ENCODE results near the gene TAGLN3. TPM values are rescaled to one million over a fixed set of nuclear protein-coding genes. Genes with fewer than 3 reads are reported as not detected.
A peak's percentile ranks its signal among the peaks of the same experiment; 100 is the strongest.

Gene TAGLN3
- total and polyA plus RNA-seq, 7 donors: 0.21 to 0.66 TPM; not detected in 5

DNA sequence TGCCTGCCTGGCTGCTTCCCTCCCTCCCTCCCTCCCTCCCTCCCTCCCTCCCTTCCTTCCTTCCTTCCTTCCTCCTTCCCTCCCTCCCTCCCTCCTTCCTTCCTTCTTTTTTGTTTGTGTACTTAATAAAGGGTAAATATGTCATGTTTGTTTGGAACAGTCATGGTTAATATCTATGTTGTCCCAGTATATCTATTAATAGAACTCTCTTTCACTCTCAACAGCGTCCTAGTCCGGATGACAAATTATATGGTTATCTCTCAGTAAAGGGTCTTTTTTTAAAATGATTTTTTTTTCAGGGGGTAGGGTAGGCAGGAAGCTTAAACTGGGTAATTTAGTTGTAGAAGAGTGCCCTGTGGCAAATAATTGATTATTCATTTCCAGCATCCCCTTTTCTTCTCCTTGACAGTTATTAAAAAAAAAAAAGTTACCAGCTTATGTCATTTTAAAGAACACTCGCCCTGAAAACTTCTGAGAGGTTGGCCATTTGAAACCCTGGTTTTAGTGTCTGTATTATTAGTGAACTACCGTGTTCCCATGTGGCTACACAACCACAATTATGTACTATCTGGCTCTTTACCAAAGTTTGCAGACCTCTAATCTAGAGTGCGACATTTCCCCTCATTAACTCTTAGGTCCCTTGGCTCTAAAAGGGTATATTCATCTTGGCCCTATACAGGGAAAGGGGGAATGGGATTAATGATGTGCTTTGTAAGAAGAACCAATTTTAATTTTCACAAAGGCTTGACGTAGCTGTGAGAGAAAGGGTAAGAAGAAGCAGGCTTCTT lies 13.7 kb downstream of the TAGLN3 start:
- TF ChIP-seq, protein P1, sequence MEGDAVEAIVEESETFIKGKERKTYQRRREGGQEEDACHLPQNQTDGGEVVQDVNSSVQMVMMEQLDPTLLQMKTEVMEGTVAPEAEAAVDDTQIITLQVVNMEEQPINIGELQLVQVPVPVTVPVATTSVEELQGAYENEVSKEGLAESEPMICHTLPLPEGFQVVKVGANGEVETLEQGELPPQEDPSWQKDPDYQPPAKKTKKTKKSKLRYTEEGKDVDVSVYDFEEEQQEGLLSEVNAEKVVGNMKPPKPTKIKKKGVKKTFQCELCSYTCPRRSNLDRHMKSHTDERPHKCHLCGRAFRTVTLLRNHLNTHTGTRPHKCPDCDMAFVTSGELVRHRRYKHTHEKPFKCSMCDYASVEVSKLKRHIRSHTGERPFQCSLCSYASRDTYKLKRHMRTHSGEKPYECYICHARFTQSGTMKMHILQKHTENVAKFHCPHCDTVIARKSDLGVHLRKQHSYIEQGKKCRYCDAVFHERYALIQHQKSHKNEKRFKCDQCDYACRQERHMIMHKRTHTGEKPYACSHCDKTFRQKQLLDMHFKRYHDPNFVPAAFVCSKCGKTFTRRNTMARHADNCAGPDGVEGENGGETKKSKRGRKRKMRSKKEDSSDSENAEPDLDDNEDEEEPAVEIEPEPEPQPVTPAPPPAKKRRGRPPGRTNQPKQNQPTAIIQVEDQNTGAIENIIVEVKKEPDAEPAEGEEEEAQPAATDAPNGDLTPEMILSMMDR (IDR thresholded peaks at IDR 0.05): no peak
- ATAC-seq: peak in 1 of 4 donors; percentile 58
- no peak overlapping the region for H3K27ac ChIP-seq

DNA sequence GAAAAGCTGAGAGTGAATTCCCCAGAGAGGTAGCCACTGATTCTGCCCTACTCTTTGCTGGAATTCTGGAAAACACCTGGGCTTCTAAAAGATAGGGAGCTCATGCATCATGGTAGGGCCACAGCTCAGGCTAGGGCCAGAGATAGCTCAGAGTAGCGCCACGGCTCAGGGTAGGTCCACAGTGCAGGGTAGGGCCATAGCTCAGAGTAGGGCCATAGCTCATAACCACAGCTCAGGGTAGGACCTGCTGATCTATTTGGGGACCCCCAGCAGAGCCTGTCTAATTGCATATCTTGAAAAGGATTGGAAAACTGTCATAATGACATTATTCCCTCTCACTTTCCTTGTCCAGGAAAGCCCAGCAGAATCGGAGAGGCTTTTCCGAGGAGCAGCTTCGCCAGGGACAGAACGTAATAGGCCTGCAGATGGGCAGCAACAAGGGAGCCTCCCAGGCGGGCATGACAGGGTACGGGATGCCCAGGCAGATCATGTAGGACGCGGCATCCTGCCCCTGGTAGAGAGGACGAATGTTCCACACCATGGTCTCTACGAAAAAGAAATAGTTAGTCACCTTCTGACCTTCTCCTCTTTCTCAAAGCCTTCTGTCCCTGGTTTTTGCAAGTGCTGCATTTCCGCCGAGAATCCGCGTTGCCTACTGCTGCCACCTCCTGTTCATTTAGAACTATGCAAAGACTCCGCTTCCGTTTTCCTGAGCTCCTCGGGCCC lies 14.5 kb downstream of the TAGLN3 start:
- H3K27ac ChIP-seq: no peak overlapping the region
- no peaks in the 10 kb centered on the region for H3K4me1 ChIP-seq

More for the DNA sequence above, 13.7 kb downstream of the TAGLN3 start:
- intact Hi-C loops (cut with DNase I): loop anchor here in 1 of 2 donors (2.0 kb wide), 1 partner anchor 24 kb away; no protein-coding TSS in a partner anchor
- H3K36me3 ChIP-seq (ENCODE audit: insufficient read depth in 1 of 2, low read depth in 1 of 2): no peaks in the 10 kb centered on the region
- H3K4me1 ChIP-seq: no peaks in the 10 kb centered on the region
- no peaks in the 10 kb centered on the region for H3K9me3 ChIP-seq
- no peak for DNase-seq
- WGBS, 3 donors: 45 to 51% (median 51%) methylated on average over 6 of the region's 6 CpGs
- no peak overlapping the region for H3K4me3 ChIP-seq
- H3K27me3 ChIP-seq (ENCODE audit: insufficient read depth in 3 of 3, low read length in 2 of 3): no peaks in the 10 kb centered on the region

DNA sequence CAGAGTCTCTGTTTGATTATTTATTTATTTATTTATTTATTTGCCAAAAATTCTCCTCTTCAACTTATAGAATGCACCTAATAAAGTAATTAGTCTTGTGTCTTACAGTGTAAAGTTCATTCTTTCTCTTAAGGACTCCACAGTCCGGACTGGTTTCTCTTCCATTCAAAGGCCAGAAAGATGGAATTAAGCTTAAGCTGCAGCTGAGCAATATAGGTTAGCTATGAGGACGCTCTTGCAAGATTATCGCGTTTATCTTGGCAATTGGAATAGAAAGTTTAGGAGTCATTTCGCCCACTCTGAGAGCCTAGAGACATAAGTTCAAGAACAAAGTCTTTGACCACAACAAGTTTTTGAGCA lies 15.0 kb downstream of the TAGLN3 start:
- intact Hi-C loops (cut with DNase I): loop anchor here in 1 of 2 donors (2.0 kb wide), 1 partner anchor 25 kb away; no protein-coding TSS in a partner anchor
- DNase-seq (no peak), ATAC-seq (peak in 2 of 4 donors; percentile 15 to 18)
- no peak overlapping the region for H3K27ac ChIP-seq
- H3K36me3 ChIP-seq (ENCODE audit: insufficient read depth in 1 of 2, low read depth in 1 of 2): no peaks in the 10 kb centered on the region
- H3K4me1 ChIP-seq: no peaks in the 10 kb centered on the region
- TF ChIP-seq, protein P1 (IDR thresholded peaks at IDR 0.05): no peak
- WGBS, 3 donors: 56 to 68% (median 57%) methylated on average over 5 of the region's 5 CpGs
- peak overlapping the region; percentile 13 for H3K4me3 ChIP-seq
- H3K27me3 ChIP-seq (ENCODE audit: insufficient read depth in 3 of 3, low read length in 2 of 3): no peaks in the 10 kb centered on the region
- H3K9me3 ChIP-seq: no peaks in the 10 kb centered on the region

More for the DNA sequence above, 14.5 kb downstream of the TAGLN3 start:
- Histone ChIP-seq H3K9me3 (no peaks in the 10 kb centered on the region), H3K4me3 (peak overlapping the region; percentile 13), H3K36me3 (ENCODE audit: insufficient read depth in 1 of 2, low read depth in 1 of 2) (no peaks in the 10 kb centered on the region), H3K27me3 (ENCODE audit: insufficient read depth in 3 of 3, low read length in 2 of 3) (no peaks in the 10 kb centered on the region)
- intact Hi-C loops (cut with DNase I): loop anchor here in 1 of 2 donors (2.0 kb wide), 1 partner anchor 24 kb away; no protein-coding TSS in a partner anchor
- TF ChIP-seq, protein P1 (IDR thresholded peaks at IDR 0.05): peak; percentile 68
- 29 to 39% (median 36%) methylated on average over 19 of the region's 19 CpGs for WGBS, 3 donors
- peak; percentile 78 to 97 (median 87) for ATAC-seq
- peak; percentile 51 to 79 for DNase-seq

DNA sequence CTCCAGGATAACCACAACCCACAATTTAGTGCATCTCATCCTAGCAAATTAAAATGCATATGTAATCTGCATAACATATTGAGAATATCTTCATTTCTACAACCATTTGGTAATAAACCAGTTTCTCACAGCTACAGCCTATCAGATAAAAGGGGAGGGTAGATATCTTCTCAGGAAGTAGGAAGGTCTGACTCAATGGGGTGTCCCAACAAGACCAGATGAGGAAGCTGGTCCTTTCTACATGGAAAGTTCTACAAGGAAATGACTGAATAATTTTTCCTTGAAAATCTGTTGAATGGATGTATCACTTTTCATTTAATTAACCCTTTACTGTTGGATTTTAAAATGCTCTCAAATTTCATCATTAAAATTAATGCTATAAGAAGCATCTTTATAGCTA lies 18.4 kb downstream of the TAGLN3 start:
- H3K9me3 ChIP-seq: no peaks in the 10 kb centered on the region
- TF ChIP-seq, protein P1 (IDR thresholded peaks at IDR 0.05): no peak
- H3K27me3 ChIP-seq (ENCODE audit: insufficient read depth in 3 of 3, low read length in 2 of 3): no peaks in the 10 kb centered on the region
- H3K4me3 ChIP-seq: no peak overlapping the region
- no peak for DNase-seq
- no peaks in the 10 kb centered on the region for H3K4me1 ChIP-seq
- no peaks in the 10 kb centered on the region for H3K36me3 ChIP-seq (ENCODE audit: insufficient read depth in 1 of 2, low read depth in 1 of 2)
- H3K27ac ChIP-seq: no peak overlapping the region
- intact Hi-C loops (cut with DNase I): no loop called here
- no peak for ATAC-seq
